HEK293T (cell line): ENCODE data around the gene HELZ.

Experiments
- ARNT ChIP-seq: fragments of 450-650 bp; IDR thresholded peaks from 2 replicates; pipeline ENCODE4 v1.6.1; 2017; ENCODE audit warnings: mild to moderate bottlenecking
- CTBP1 ChIP-seq: fragments of 450-650 bp; IDR thresholded peaks from 2 replicates; pipeline ENCODE4 v1.6.1; 2016; ENCODE audit warnings: borderline replicate concordance
- ELF4 ChIP-seq: fragments of 450-650 bp; IDR thresholded peaks from 2 replicates; pipeline ENCODE4 v1.6.1; 2017; ENCODE audit warnings: antibody characterized with exemption
- FOXK2 ChIP-seq: fragments of 450-650 bp; IDR thresholded peaks from 2 replicates; pipeline ENCODE4 v1.6.1; 2016; ENCODE audit warnings: mild to moderate bottlenecking
- HDGF ChIP-seq: fragments of 450-650 bp; IDR thresholded peaks from 2 replicates; pipeline ENCODE4 v1.6.1; 2017; ENCODE audit warnings: antibody characterized with exemption, borderline replicate concordance
- L3MBTL2 ChIP-seq: fragments of 450-650 bp; conservative IDR thresholded peaks from 2 replicates; pipeline ENCODE4 v1.6.1; 2016; ENCODE audit warnings: mild to moderate bottlenecking
- NFRKB ChIP-seq: fragments of 450-650 bp; IDR thresholded peaks from 2 replicates; pipeline ENCODE4 v1.6.1; 2016; ENCODE audit warnings: mild to moderate bottlenecking, moderate library complexity
- PKNOX1 ChIP-seq: fragments of 450-650 bp; IDR thresholded peaks from 2 replicates; pipeline ENCODE4 v1.6.1; 2016
- TARDBP ChIP-seq: fragments of 450-650 bp; IDR thresholded peaks from 2 replicates; pipeline ENCODE4 v1.6.1; 2016
- ZNF384 ChIP-seq: fragments of 450-650 bp; IDR thresholded peaks from 2 replicates; pipeline ENCODE4 v1.6.1; 2016

- TF ChIP-seq TARDBP = no peak
- TF ChIP-seq PKNOX1 = no peak
- TF ChIP-seq ELF4 = no peak
- no peak for TF ChIP-seq ZNF384
- TF ChIP-seq CTBP1 = no peak
- TF ChIP-seq FOXK2 = no peak
- TF ChIP-seq ARNT = no peak
- no peak for TF ChIP-seq HDGF
- no peak for TF ChIP-seq L3MBTL2
- no peak for TF ChIP-seq NFRKB
These were observed 120.4 kb downstream of the HELZ start for GRCh38 chr17:67124450-67125148.
